NCI-H2227 (cell line): ENCODE measurements around the gene KRT14.

Experiments
- DNase-seq: peaks from one replicate; lab custom pipeline; 2025; ENCODE audit not compliant: unreplicated experiment; lab: John Stamatoyannopoulos, UW

KRT14 gene

DNA sequence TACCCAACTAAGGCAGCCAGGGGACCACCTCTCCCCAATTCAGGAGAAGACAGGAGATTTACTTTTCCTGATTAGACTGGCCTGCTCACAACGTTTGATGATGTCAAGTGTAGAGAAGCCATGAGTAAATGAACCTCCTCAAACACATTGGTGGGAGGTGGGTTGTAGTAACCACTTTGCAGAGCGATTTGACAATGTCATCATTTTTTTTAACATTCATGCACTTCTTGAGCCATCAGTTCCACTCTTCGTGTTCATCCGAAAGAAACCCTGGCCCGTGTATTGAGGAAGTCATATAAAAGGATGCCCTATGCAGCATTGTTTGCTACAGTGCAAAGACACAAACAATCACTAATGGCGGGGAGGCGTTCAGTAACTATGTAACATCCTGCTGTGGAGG lies 53.1 kb downstream of the KRT14 start:
- no peak for DNase-seq

DNA sequence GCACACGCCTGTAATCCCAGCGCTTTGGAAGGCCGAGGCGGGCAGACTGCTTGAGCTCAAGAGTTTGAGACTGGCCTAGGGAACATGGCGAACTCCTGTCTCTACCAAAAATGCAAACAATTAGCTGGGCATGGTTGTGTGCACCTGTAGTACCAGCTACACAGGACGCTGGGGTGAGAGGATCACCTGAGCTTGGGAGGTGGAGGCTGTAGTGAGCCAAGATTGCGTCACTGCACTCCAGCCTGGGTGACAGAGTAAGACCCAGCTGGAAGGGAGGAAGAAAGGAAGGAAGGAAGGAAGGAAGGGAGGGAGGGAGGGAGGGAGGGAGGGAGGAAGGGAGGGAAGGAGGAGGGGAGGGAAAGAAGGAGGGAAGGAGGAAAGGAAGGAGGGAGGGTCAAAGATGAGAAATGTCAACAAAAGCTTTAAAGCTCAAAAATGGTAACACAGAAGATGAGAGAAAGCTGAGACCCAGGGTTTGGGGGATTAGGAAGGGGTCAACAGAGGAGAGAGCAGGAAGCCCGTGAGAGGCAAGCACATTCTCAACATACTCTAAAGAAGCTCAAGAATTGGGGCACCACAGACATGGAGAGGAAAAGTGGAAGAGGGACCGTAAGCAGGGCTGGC lies 53.6 kb downstream of the KRT14 start:
- DNase-seq: no peak
